Measurements from ENCODE around the gene POLDIP2.

POLDIP2 gene

DNA sequence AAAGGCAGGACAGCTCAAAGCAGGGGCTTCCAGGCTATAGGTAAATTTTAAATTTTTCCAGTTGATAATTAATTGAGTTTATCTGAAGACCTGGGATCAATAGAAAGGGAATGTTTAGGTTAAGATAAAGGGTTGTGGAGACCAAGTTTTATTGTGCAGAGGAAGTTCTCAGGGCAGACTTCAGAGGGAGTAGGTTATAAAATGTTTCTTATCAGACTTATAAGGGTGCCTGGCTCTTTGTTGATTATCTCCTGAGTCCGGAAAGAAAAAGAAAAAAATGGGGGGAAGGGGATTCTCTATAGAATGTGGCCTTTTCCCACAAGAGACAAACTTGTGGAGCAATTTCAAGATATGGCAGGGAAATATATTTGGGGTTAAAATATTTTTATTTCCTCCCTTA is 32.8 kb upstream of the POLDIP2 start:
- no peak for DNase-seq

DNA sequence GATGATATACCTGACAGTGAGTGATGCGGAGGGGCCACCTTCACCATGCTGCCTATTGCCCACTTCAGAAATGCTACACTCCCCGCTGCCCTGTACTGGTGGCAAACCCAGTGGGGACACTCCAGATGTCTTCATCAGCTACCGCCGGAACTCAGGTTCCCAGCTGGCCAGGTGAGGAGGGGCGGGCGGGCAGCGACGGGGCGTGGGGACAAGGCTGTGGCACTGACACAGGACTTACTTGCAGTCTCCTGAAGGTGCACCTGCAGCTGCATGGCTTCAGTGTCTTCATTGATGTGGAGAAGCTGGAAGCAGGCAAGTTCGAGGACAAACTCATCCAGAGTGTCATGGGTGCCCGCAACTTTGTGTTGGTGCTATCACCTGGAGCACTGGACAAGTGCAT is 30.8 kb upstream of the POLDIP2 start:
- DNase-seq = no peak

DNA sequence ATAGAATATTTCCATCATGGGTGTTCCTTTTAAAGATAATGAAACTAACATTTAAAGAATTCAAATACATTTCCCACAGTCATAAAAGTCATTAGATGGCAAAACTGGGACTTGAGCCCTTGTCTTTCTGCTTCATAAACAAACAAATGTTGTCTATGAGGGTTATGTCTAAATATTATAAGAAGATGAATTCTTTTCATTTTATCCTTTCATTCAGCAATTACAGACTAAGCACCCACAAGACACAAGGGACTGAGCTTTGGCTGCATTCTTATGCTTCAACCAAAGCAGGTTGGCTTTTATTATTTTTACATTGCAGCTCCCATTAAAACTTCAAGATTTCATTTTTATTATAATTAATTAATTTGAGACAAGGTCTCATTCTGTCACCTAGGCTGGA is 29.1 kb upstream of the POLDIP2 start:
- no peak for DNase-seq

DNA sequence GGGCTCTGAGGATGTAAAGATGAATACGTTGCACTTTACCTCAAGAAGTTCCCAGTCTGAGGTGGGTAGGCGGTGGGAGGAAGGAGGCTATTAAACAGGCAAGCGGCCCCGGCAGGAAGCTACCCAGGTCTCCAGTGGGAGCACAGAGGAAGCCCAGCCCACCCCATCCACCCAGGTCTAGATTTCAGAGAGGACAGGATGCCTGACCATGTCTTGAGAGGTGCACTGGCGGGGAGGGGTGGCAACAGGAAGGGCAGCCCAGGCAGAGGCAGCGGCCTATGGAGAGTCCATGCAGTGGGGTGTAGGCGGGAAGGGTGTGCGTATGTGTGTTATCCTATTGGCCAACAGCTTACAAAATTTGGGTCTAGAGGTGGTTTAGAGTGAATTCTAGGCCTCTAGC is 28.1 kb upstream of the POLDIP2 start:
- DNase-seq = no peak

DNA sequence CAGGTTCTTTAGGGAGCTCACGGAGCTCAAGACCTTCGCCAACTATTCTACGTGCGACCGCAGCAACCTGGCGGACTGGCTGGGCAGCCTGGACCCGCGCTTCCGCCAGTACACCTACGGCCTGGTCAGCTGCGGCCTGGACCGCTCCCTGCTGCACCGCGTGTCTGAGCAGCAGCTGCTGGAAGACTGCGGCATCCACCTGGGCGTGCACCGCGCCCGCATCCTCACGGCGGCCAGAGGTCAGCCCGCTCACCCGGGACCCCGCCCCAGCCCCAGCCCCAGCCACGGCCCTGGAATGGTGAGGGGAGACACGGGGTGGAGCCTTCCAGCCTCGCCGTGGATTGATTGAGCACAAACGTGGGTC is 27.7 kb upstream of the POLDIP2 start:
- DNase-seq = no peak

DNA sequence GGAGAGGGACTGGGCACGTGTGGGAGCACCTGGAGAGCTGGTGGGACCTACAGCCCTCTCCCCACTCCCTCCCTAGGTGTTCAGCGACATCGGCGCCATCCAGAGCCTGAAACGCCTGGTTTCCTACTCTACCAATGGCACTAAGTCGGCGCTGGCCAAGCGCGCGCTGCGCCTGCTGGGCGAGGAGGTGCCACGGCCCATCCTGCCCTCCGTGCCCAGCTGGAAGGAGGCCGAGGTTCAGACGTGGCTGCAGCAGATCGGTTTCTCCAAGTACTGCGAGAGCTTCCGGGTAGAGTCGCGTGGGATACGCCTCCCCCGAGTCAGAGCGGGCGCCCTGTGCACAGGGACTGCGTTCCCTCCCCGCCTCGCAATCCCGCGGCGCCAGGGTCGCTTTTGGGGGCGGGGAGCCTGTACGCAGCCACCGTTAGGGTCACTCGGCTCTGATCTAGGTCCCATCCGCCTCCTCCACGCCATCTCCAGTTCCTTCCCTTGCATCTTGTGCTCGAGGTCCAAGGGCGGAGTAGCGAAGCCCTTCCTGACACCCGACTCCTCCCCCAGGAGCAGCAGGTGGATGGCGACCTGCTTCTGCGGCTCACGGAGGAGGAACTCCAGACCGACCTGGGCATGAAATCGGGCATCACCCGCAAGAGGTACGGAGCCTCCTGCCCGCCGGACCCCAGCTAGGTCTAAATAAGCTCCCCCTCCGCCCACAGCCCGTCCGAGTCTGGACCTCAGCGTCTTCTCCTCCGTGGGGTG is 27.1 kb upstream of the POLDIP2 start:
- DNase-seq = peak; percentile 56

DNA sequence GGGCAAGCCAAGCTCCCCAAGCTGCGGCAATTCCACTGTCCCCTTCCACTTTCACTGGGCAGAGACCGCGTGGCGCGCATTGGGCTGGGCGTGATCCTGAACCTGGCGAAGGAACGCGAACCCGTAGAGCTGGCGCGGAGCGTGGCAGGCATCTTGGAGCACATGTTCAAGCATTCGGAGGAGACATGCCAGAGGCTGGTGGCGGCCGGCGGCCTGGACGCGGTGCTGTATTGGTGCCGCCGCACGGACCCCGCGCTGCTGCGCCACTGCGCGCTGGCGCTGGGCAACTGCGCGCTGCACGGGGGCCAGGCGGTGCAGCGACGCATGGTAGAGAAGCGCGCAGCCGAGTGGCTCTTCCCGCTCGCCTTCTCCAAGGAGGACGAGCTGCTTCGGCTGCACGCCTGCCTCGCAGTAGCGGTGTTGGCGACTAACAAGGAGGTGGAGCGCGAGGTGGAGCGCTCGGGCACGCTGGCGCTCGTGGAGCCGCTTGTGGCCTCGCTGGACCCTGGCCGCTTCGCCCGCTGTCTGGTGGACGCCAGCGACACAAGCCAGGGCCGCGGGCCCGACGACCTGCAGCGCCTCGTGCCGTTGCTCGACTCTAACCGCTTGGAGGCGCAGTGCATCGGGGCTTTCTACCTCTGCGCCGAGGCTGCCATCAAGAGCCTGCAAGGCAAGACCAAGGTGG is 24.0 kb upstream of the POLDIP2 start:
- no peak for DNase-seq

DNA sequence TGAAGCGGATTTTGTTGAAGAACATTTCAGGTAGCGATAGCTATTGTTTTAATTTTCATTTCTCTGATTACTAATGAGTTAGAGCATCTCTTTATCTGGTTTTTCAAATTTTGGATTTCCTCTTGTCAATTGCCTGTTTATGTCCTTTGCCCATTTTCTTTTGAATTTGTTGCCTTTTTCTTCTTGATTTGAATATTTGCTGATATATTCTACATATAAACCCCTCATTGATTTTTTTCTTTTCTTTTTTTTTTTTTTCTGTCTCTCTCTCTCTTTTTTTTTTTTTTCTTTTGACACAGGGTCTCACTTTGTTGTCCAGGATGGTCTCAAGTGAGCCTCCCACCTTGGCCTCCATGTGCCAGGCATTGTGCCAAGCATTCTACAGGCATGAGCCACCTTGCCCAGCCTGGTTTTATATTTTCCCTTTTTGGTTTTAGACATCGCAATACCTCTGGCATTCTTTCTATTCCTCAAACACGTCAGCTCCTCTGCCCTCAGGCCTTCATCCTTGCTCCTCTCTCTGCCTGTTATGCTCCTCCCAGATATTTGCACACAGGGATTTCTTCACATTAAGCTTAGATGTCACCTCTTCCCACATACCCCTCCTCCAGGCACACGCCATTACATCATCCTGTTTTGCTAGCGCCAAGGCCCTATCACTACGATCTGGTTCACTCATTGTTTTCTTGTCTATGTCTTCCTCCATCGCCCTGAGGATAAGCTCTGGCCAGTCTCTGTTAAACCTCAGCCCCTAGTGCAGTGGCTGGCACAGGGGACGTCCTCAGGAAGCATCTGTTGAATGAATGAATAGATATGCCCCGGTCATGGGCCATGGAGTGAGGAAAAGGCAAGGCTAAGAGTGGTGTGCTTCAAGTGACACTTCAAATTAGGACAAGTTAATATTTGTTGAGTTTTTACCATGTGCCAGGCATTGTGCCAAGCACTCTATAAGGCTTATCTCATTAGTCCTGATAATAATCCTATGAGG is 22.8 kb upstream of the POLDIP2 start:
- DNase-seq = no peak

DNA sequence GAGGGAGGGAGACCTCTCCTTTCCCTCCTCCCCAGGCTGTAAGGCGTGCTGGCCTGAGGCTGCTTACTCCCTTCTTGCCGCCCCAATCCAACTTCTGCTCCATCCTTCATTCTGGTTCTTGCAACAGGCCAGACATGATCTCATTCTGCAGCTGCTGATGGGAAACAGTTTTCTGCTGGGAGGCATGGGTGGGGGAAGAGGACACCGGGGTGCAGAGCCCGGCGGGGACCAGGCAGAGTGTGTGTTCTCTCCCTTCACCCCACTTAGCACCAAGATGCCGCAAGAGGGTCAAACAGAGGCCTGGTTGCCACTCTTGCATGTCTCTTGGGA is 15.6 kb upstream of the POLDIP2 start:
- no peak for DNase-seq

DNA sequence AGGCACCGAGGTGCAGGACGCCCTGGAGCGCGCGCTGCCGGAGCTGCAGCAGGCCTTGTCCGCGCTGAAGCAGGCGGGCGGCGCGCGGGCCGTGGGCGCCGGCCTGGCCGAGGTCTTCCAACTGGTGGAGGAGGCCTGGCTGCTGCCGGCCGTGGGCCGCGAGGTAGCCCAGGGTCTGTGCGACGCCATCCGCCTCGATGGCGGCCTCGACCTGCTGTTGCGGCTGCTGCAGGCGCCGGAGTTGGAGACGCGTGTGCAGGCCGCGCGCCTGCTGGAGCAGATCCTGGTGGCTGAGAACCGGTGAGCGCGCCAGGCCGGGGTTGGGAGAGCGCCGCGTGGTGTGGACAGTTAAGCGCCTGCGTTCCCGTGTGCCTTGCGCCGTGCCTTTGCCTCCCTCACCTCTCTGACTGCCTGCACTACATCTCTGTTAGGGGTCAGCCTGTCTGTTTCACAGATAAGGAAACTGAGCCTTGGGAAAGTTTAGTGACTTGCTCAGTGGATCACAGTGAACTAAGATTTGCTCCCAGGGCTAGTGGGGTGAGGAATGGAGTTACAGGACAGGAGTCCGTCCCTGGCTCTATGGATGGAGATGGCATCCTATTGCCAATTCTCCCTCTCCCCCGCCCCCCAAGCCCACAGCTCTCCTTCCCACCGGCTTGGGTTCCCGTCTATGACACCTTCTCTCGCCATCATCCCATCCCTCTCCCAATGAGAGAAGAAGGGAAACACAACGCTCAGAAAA is 15.0 kb upstream of the POLDIP2 start:
- no peak for DNase-seq

DNA sequence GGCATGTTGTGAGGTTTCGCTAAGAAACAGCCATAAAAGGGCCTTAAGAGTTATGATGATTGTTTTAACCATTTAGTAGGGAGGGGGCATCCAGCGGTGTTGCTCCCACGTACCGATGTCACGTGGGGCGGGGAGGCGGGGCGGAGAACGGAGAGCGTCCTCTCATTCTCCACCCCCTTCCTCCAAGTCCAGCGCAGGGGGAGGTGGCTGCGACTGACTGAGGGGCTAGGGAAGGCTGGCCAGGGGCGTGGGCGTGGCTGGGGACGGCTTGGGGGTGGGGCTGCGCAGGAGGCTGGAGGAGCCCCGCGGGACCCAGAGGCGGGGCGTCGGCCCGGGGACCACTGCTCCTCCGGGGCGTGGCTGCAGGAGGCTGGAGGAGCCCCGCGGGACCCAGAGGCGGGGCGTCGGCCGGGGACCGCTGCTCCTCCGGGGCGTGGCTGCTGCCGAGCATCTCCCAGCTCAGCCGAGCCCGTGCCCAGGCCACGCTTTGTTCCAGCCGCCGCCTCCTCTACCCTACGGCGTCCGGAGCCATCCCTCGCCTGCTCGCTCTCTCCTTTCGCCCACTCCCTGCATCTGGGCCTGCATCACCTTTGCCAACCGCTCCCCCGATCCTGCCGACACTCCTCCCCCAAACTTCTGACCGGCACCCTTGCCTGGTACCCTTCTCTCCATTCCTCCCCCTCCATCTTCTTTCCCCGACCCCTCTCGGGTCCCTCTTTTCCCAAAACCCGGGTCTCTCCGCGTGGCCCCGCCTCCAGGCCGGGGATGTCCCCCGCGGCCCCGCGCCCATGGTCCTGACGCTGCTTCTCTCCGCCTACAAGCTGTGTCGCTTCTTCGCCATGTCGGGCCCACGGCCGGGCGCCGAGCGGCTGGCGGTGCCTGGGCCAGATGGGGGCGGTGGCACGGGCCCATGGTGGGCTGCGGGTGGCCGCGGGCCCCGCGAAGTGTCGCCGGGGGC is 14.2 kb upstream of the POLDIP2 start, which contains the start of gene SARM1:
SARM1 (plus strand) TSS at position 450 of the 958 bp plus-strand sequence; CDS start at position 789, 339 bp downstream.
- DNase-seq = peak; percentile 72

DNA sequence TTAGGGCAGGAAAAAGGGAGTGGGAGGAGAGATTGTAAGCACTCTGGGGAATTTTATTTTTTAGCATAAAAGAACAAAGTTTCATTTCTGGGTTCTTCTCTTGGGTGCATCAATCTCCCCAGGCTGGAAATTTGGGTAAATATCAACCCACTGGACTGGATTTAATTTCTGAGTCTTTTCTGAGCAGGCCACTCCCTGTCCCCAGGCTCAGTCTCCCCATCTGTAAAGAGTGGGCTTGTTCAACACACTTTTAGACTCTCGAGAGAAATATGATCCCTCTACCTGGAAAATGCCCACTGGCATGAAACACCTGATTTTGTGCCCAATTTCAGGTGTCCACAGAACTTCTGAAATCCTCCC is 13.4 kb upstream of the POLDIP2 start:
- DNase-seq = no peak

DNA sequence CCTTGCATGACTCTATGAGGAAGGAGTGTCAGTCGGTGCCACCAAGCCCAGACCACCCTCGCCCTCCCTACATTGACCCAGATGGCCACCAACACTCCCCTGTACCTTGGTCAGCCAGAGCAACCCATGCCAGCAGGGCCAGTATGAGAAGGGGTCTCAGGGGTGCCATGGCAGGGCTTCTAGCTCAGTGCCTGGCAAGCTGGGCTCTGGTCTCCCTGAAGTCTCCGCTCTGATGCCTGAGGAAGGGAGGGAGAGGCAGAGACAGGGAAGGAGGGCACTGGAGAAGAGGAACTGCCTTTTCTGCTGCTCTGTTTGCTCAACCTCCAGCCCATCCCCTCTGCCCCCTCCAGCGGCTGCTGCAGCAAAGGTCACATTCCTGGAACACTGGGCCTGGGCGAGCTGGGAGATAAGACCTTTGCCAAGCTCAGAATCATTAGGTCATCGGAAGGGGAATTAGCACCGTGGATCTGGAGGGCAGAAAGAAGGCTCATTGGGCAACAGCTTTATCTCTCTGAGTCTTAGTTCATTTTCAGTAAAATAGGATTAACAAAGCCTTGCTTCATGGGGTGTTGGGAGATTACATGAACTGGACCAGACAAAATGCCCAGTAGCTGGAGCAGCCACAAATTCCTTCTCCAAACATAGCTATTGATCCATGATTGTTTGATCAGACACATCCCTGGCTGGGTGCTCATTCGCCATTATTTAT is 12.9 kb upstream of the POLDIP2 start, which contains the start of gene VTN:
VTN (minus strand) TSS at position 273 of the 709 bp plus-strand sequence; CDS start at position 169, 104 bp downstream.
- no peak for DNase-seq

DNA sequence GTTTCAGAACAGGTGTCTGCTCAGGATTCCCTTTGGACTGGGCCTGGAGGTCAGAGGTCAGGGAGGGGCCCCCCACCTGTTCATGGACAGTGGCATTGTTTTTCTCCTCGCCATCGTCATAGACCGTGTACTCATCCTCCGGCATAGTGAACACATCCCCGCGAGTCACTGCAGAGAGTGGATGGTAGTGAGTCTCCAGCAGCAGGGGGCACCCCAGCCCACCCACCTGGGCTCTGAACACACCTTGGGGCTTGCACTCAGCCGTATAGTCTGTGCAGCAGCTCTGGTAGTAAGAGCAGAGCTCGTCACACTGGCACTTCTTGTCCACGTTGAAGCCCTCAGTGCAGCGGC is 12.3 kb upstream of the POLDIP2 start:
- no peak for DNase-seq

DNA sequence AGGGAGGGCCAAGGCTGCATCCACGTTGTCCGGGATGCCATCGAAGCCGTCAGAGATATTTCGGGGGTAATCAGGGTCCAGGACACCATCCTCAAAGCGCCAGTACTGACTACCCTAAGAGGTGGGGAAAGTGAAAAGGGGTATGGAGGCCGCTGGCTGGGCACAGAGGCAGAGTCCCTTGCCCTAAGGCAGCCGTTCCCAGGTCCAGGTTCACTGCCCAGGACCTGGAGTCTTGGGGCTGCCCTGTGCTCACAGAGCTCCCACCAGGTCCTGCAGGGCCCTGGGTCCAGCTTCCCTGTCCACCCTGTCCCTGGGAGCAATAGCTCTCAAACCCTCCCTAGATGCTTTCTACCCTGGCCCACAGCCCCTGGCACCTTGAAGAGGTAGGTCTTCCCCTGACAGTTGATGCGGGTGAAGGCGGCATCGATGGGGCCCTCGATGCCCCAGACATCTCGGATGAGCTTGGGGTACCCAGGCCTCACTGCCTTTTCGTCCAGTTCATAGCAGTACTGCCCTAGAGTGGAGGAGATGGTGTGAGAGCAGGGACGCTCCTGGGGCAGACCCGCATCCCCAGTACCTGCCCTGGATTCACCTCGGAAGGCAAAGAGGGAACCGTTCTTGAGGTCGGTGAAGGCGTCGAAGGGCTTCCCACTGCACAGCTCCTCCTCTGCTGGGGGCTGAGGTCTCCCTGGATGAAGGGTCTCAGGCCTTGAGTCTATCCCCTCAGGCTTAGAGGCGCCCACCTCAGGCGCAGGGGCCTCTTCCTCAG is 11.8 kb upstream of the POLDIP2 start:
- DNase-seq = no peak

DNA sequence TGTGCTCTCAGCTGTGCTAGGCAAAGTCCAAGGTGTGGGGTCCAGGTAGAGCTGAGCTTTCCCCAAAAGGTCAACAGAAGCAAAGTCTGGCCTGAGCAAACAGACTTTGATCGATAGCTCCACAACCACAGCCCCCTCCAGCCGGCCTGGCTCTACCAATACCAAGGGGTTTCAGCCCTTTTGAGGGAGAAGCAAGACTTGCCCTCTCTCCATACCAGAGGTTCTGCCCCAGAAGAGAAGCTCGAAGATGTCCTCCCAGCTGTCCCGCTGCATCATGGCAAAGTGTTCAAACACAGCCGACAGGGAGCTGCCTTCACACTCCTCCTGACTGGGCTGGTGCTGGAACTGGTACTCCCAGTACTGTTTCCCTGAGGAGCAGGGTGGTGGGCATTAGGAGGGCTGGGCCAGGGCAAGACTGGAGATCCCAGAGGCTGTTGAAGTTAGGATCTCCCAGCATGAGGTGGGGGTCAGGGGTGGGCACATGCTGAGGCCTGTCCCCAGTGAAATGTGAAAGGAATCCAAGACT is 11.0 kb upstream of the POLDIP2 start:
- DNase-seq = no peak

DNA sequence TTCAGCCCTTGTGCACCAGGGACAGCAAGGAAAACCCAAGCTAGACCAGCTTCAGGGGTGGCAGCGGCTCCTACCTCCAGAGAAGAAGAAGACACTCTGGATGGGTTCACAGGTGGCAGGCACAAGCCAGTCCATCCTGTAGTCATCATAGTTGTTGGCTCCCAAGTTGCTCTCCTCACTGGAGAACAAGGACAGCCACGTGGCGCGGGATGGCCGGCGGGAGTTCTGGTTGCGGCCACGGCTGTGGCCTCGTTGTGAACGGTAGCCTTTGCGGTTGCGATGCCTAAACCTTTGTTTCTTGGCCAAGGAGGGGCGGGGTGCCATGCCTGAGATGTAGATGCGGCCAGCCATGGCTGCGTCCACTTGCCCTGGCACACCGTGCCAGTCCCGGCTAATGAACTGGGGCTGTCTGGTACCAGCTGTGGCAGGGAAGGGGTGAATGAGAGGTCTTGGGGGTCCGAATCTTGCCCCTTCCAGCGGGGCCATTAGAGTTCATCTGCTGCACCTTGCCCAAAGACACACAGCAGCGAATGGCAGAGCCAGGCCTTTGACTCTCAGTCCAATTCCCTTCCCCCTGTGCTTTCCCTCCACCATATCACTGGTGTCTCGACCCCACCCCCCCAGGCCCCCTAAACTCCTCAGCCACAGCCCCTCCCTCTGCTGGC is 10.4 kb upstream of the POLDIP2 start:
- no peak for DNase-seq

DNA sequence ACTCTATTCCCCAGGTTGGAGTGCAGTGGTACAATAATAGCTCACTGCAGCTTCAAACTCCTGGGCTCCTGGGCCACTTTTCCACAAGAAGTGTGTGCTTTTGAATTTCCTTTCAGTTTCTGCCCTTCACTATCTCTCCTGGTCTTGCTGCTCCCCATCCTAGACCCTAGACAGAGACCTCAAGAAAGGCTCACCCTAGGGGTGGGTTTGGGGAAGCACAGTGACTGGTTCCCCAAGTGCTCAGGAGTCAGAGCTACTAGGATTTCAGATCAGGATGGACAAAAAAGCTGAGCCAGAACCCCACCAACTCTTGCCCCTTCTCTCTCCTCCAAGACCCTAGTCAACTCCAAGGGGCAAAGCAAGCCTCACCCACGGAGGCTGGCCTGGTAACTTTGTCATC is 9.3 kb upstream of the POLDIP2 start:
- DNase-seq = no peak

DNA sequence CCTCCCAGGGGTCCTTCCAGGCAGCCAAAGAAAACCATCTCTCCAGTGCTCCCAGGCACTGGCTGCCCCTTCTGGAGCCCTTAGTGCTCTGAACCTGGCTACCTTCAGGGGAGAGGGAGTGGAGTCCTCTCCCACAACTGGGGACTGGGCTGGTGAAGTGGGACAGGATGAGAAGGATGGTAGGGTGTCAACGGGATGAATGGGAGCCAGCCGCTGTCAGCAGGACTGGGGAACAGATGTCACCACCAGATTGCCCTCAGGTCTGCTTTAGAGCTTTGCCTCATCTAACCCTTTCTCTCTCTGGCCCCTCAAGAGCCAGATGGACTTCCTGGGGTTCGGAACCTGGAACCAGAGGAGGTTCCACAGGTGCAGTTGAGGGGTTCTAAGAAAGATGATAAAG is 8.2 kb upstream of the POLDIP2 start:
- no peak for DNase-seq
